Activated T-cell treated with anti-CD3 and anti-CD28 coated beads for 48 hours (primary cell): ENCODE measurements around the gene ABCC5.

Experiments used
- DNase-seq: peaks from one replicate; pipeline ENCODE4 v3.0.0-alpha.2; 2020; ENCODE audit warnings: low read depth

Gene ABCC5

GRCh38 chr3:183975981-183976662, 41.6 kb downstream of the ABCC5 start:
- no peak for DNase-seq

GRCh38 chr3:183968666-183969245, 48.9 kb downstream of the ABCC5 start:
- no peak for DNase-seq

- no peak for DNase-seq
Measured at GRCh38 chr3:183967693-183968092, 50.0 kb downstream of the ABCC5 start.

- no peak for DNase-seq
Measured at GRCh38 chr3:183966361-183966791, 51.3 kb downstream of the ABCC5 start.

- no peak for DNase-seq
Measured at GRCh38 chr3:183962807-183963206, 54.9 kb downstream of the ABCC5 start.

- no peak for DNase-seq
Measured at GRCh38 chr3:183959214-183959613, 58.5 kb downstream of the ABCC5 start.

GRCh38 chr3:183958775-183959174, 58.9 kb downstream of the ABCC5 start:
- DNase-seq = no peak

- no peak for DNase-seq
Measured at GRCh38 chr3:183958226-183958625, 59.5 kb downstream of the ABCC5 start.

GRCh38 chr3:183954875-183955274, 62.8 kb downstream of the ABCC5 start:
- no peak for DNase-seq

- no peak for DNase-seq
Measured at GRCh38 chr3:183953471-183954070, 64.1 kb downstream of the ABCC5 start.

- no peak for DNase-seq
Measured at GRCh38 chr3:183951459-183951858, 66.2 kb downstream of the ABCC5 start.

GRCh38 chr3:183949690-183950089, 68.0 kb downstream of the ABCC5 start:
- no peak for DNase-seq

- DNase-seq = no peak
Measured at GRCh38 chr3:183946037-183946436, 71.6 kb downstream of the ABCC5 start.

- DNase-seq = no peak
Measured at GRCh38 chr3:183944775-183945174, 72.9 kb downstream of the ABCC5 start.

- DNase-seq = no peak
Measured at GRCh38 chr3:183943739-183944138, 73.9 kb downstream of the ABCC5 start.

GRCh38 chr3:183941216-183941615, 76.5 kb downstream of the ABCC5 start:
- no peak for DNase-seq

- no peak for DNase-seq
Measured at GRCh38 chr3:183937601-183938286, 79.9 kb downstream of the ABCC5 start.

GRCh38 chr3:183933160-183933559, 84.5 kb downstream of the ABCC5 start:
- DNase-seq = no peak

- DNase-seq = no peak
Measured at GRCh38 chr3:183931881-183932280, 85.8 kb downstream of the ABCC5 start.

- DNase-seq = no peak
Measured at GRCh38 chr3:183930086-183930485, 87.6 kb downstream of the ABCC5 start.

- DNase-seq = no peak
Measured at GRCh38 chr3:183927059-183927458, 90.6 kb downstream of the ABCC5 start.

- DNase-seq = no peak
Measured at GRCh38 chr3:183924956-183925355, 92.7 kb downstream of the ABCC5 start.

- DNase-seq = no peak
Measured at GRCh38 chr3:183924543-183924942, 93.1 kb downstream of the ABCC5 start.
